ENCODE data around the gene DPYSL4. TPM values are rescaled to one million over a fixed set of nuclear protein-coding genes. Genes with fewer than 3 reads are reported as not detected.

The DPYSL4 gene
- total RNA-seq, 1 experiment from 2014 or later: 26.3 TPM

GRCh38 chr10:132230557-132231210 lies 43.9 kb downstream of the DPYSL4 start:
- H3K4me2 ChIP-seq (ENCODE audit: insufficient read depth, insufficient read length, low read length): no peak overlapping the region
- H3K27ac Mint-ChIP-seq: no peak overlapping the region
- H3K27me3 ChIP-seq (ENCODE audit: insufficient read depth, low read length): no peaks in the 10 kb centered on the region
- H4K8ac ChIP-seq (replicated peaks; ENCODE audit: insufficient read length, low read depth, low read length): no peak overlapping the region
- H3K23me2 ChIP-seq (ENCODE audit: insufficient read length, low read depth, low read length, poor library complexity, severe bottlenecking): no peaks in the 10 kb centered on the region
- WGBS (ENCODE audit: extremely low coverage, insufficient read length, low lambda C conversion rate): no CpG with 5 or more reads among the region's 21 CpGs
- H3K9ac ChIP-seq (ENCODE audit: extremely low read depth, insufficient read length, low read length): no peak overlapping the region
- peaks cover 4 to 5% (median 5%) of the 10 kb centered on the region in 3 experiments; a peak in 4 of 7 replicates for H3K36me3 Mint-ChIP-seq (ENCODE audit: insufficient read depth in 1 of 3, low read depth in 3 of 3)
- H2BK5ac ChIP-seq (ENCODE audit: insufficient read length, low read length): no peak overlapping the region
- peaks cover 6 to 16% of the 10 kb centered on the region in 2 experiments for H3K4me1 Mint-ChIP-seq
- H2BK12ac ChIP-seq (ENCODE audit: insufficient read length, low read depth, low read length): no peak overlapping the region
- no peak overlapping the region for H2AFZ ChIP-seq (ENCODE audit: low read length)
- no peaks in the 10 kb centered on the region for H3K79me1 ChIP-seq (ENCODE audit: insufficient read depth, low read depth, low read length, poor library complexity, severe bottlenecking)
- H4K91ac ChIP-seq (ENCODE audit: insufficient read length, low read depth, low read length): no peak overlapping the region
- no peaks in the 10 kb centered on the region for H4K20me1 ChIP-seq (ENCODE audit: control insufficient read depth, insufficient read depth, insufficient read length)
- H3K56ac ChIP-seq (ENCODE audit: insufficient read length, low read depth, low read length): no peak overlapping the region
- H2BK120ac ChIP-seq (ENCODE audit: low read depth, low read length, poor library complexity, severe bottlenecking): no peak overlapping the region
- H3K79me2 ChIP-seq (ENCODE audit: insufficient read depth, low read length): no peaks in the 10 kb centered on the region
- H3K23ac ChIP-seq (ENCODE audit: insufficient read length, low read depth, low read length): no peak overlapping the region
- no peak overlapping the region for H3K18ac ChIP-seq (ENCODE audit: insufficient read length, low read depth, low read length)
- H3K4me3 Mint-ChIP-seq: no peak overlapping the region
- no peak overlapping the region for H4K5ac ChIP-seq (ENCODE audit: insufficient read length, low read depth, low read length)
- no peaks in the 10 kb centered on the region for H3K4me1 ChIP-seq (ENCODE audit: insufficient read depth, low read length)
- H3K9me3 Mint-ChIP-seq: no peaks in the 10 kb centered on the region
- no peak overlapping the region for H3K4ac ChIP-seq (ENCODE audit: low read depth, low read length)
- no peak overlapping the region for H3K27ac ChIP-seq (ENCODE audit: insufficient read length, low read depth, low read length)
- H2AK5ac ChIP-seq (ENCODE audit: insufficient read length, low read length): no peak overlapping the region
- H2BK20ac ChIP-seq (ENCODE audit: low read depth, low read length, poor library complexity, severe bottlenecking): no peak overlapping the region
- H3T11ph ChIP-seq (ENCODE audit: low read length): no peak overlapping the region
- H3K27me3 Mint-ChIP-seq (ENCODE audit: low read depth): no peaks in the 10 kb centered on the region
- no peak overlapping the region for H2BK15ac ChIP-seq (ENCODE audit: low read depth, low read length)
- H3K9me3 ChIP-seq (ENCODE audit: control insufficient read depth, low read depth, low read length): no peaks in the 10 kb centered on the region
- no peak for TF ChIP-seq CTCF (conservative IDR thresholded peaks at IDR 0.05)
- peak overlapping the region; percentile 24; the same call in 1 of the 2 replicates for H3K14ac ChIP-seq (ENCODE audit: insufficient read depth, low read length)
- DNase-seq: no peak

Data from H9 (cell line).